ENCODE data around the gene TXNIP.

Gene TXNIP

DNA sequence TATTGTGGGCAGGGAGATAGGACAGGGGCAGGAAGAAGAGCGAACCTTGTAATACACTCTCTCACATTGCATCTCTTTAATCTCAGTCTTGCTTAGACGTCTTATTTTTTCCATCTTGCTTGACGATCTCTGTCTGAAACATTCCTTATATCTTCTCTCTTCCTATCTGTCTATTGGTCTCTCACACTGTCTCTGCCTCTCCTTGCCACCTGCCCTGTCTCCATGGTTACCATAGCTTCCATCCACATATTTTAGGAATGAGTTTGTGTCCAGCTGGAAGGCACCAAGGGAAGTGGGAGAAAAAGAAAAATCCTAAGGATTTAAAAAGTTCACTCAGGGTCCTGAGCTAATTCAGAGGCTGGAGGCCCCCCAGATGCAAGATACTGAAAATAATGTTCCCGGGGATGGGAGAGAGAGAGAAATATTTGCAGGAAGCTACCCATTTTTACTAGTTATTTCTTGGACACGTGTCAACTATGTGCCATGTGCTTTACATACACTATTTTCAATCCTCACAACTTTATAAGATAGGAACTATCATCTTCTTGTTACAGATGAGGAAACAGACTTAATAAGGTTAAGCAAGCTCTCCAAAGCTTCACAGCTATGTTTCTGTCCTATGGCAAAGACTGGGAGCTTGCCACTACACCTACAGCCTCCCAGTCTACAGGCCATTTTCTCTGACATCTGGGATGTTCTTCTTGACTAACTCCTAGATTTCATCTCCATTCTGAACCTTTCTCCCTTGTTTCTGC, 32.9 kb downstream of the TXNIP start:
- peak in 1 of 14 donors; percentile 81 for DNase-seq

GRCh38 chr1:145962157-145963102, 33.9 kb downstream of the TXNIP start:
- peak in 12 of 14 donors; percentile 42 to 88 (median 66) for DNase-seq

- DNase-seq = peak in 8 of 14 donors; percentile 32 to 76 (median 46)
These were observed 34.8 kb downstream of the TXNIP start for GRCh38 chr1:145961425-145962156.

DNA sequence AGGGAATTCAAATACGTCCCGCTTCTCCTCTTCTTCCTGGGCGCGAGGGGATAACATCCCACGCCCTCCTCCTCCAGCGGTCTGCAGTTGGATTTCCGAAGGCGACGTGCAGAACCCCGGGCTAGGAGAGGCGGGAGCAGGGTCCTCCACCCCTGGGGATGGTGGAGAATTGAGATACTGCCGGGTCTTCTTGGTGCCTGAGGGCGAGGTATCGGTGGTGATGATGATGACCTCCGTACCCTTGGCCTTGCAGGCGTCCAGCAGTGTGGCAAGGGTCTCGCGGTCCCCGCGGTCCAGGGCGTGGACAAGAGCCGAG, 35.3 kb downstream of the TXNIP start:
- DNase-seq = peak in 1 of 14 donors; percentile 53

DNA sequence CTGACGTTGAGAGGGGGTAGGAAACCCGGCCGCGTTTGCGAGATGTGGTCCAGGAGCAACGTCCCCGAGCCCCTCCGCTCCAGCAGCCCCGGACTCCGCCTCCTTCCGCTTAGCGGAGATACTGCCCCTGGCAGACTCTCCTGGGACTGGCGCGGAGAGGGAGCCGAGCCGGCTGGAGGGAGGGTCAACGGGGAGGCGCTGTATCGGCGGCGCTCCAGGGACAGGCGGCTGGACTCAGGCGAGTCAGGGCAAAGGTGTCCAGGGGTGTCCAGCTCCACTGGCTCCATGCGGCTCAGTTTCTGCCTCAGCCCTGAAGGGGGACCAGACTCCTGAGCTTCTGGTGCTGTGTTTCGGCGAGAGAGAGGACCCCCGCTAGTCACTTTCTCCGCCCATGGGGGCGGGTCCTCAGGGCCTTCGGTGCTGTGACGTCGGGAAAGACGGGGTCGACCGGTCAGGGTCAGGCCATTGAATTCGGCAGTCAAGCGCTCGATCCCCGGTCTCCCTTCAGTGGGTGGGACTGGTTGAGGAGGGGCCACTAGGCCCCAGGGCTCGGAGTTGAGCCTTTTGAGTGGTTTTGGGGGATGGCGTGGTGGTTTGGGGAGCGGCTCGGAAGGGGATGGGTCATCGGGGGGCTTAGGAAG, 35.8 kb downstream of the TXNIP start:
- DNase-seq = peak in 12 of 14 donors; percentile 25 to 83 (median 69)

GRCh38 chr1:145959957-145960467, 36.4 kb downstream of the TXNIP start:
- DNase-seq = peak in 2 of 14 donors; percentile 35 to 50

- peak in 1 of 14 donors; percentile 34 for DNase-seq
These were observed 37.0 kb downstream of the TXNIP start for GRCh38 chr1:145959333-145959732.

GRCh38 chr1:145958734-145959133, 37.6 kb downstream of the TXNIP start:
- no peak for DNase-seq

- peak; percentile 63 to 97 (median 92) for DNase-seq
These were observed 38.7 kb downstream of the TXNIP start, which contains the start of gene LIX1L for GRCh38 chr1:145957443-145958319. Gene LIX1L, minus strand, starts transcription at chr1:145958017. Its CDS starts 90 bp downstream, at chr1:145957927.

DNA sequence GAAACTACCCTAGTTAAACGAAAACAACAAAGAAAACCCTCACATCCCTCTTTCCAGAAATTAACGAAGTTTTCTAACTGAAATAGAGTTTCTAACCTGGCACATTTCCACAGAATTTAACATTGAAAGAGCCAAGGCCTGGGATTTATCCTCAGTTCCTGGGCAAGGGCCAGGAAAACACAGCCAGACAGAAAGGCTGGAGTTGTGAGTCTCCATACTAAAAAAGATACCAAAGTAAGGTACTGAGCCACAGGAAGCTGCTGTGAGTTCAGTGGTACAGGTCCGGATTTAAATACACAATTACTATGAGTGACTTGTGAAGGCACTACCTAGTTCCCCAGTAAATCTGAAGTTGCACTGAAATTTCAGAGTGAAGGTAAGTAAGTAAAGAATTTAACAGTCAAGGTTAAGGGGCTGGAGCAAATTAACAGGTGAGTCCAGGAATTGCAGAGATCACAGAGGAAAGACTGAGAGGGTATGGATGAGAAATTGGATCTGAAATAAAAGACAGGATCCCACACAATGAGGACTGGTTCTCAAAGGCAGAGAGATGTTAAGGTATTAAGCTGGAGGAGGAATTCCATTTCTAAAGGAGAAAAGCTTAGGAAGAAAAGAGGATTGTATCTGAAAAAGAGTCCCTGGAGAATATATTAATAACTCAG, 39.5 kb downstream of the TXNIP start:
- DNase-seq = peak in 3 of 14 donors; percentile 9 to 38 (median 22)

- DNase-seq = no peak
These were observed 40.0 kb downstream of the TXNIP start for GRCh38 chr1:145956361-145956760.

- peak in 4 of 14 donors; percentile 2 to 29 (median 11) for DNase-seq
These were observed 40.9 kb downstream of the TXNIP start for GRCh38 chr1:145955436-145955835.

DNA sequence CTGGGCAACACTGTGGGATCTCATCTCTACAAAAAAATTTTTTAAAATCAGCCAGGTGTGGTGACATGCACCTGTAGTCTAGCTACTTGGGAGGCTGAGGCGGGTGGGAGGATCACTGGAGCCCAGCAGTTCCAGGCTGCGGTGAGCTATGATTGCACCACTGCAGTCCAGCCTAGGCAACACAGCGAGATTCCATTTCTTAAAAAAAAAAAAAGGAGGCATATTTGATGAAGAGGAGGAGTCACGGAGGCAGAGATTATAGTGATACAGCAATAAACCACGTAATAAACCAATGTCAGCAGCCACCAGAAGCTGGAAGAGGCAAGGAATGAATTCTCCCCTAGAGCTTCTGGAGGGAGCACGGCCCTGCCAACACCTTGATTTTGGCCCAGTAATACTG, 42.5 kb downstream of the TXNIP start:
- no peak for DNase-seq

- DNase-seq = no peak
These were observed 43.5 kb downstream of the TXNIP start for GRCh38 chr1:145952903-145953302.

DNA sequence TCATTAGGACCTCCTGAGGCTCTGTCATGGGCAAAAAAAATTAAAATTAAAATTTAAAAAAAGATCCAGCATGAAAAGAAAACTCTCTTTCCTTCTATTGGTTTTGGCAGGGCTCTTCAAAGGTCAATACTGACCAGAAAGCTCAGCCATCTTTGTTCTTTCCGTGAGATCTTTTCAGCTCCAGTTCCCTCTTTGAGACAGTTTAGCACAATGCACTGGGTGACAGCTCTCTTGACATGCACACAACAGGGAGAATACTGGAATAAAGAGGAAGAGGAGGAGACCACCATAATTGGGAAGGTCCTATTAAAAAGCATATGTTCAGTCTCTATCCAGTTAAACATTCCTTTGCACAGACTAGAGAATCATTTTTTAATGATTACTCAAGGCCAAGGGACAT, 44.9 kb downstream of the TXNIP start:
- no peak for DNase-seq

DNA sequence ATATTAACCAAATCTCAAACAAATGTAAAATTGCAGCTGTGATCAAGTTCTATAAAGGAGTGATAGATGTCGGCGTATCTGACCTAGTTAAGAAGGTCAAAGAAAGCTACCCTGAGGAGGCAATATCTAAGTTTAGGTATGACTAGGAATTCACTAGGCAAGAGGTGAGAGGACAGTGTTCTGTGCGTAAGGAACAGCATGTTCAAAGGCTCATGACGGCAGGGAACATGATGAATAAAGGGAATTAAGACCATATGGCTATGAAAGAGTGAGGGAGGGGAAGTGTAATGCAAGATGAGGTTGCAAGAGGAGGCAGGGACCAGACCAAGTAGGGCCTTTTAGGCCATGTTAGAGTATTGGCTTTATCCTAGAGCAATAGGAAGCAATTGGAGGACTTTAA, 47.2 kb downstream of the TXNIP start:
- no peak for DNase-seq

GRCh38 chr1:145947551-145947950, 48.8 kb downstream of the TXNIP start:
- DNase-seq = no peak

DNA sequence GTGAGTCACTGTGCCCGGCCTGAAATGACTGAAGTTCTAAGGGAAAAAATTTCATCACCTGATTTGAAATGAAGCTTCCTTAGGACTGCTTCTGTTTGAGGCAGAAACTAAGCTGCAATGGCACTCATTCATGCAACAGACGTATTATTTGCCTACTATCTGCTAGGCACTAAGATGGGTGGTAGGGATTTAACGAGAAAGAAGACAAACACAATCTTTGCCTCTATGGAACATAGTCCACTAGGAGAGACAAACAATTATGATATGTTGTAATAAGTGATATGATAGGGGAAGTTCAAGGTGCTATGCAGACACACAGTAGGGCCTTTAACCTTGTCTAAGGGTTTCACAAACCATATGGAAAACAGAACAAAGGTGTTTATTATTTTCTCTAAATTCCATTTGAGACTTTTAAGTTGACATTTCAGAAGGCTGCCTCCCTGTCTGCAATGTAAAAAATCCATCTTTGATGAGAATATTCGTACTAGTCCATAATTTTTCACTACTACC, 49.8 kb downstream of the TXNIP start:
- DNase-seq = no peak

- DNase-seq = no peak
These were observed 51.8 kb downstream of the TXNIP start for GRCh38 chr1:145944532-145944931.

DNA sequence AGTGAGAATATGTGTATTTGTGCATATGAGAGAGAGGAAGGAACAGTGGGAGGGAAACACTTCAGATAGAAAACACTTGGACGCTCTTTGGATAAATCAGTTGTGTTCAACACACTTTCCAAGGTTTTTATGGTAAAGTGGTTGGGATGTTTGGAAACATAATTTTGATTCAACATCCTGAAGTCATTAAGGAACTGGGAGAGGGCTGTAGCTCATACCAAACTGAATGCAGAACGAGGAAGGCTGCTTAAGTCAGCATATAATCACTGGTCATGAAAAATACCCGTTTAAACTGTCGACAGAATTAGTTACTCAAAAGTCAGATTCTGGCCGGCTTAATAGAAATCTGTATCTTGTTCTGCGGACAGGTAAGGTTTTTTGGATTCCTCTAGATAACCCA, 53.5 kb downstream of the TXNIP start:
- no peak for DNase-seq
